Erythroblast (primary cell): ENCODE results near the gene GPRIN1.

Source experiments
- GATA1 ChIP-seq: IDR thresholded peaks from 2 replicates; pipeline ENCODE4 v1.6.1; 2011; ENCODE audit warnings: low read depth, mild to moderate bottlenecking, control low read depth, low read length, moderate library complexity
- POLR2A ChIP-seq: IDR thresholded peaks from 2 replicates; pipeline ENCODE4 v1.6.1; 2011; ENCODE audit warnings: mild to moderate bottlenecking, low read length

DNA sequence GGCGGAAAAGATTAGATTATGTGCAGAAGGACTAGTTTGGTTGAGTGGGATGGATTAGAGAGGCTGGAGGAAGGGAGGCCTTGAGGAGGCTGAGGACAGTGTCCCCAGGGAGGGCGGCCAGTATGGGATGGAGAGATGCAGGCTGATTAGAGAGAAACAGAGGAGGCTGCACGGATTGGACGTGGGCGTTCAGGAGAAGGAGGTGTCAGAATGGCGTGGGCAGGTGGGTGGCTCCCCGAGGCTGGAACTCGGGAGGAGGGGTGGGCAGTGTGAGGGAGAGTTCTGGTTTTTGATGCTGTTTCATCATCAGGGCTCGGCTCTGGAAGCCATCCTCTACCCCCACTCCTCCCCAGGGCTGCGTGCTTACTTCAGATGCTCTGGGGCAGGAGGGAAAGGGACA, 47.8 kb downstream of the GPRIN1 start:
- no peak for TF ChIP-seq POLR2A
- no peak for TF ChIP-seq GATA1
